Measurements from ENCODE around the gene TUB.

TUB gene

DNA sequence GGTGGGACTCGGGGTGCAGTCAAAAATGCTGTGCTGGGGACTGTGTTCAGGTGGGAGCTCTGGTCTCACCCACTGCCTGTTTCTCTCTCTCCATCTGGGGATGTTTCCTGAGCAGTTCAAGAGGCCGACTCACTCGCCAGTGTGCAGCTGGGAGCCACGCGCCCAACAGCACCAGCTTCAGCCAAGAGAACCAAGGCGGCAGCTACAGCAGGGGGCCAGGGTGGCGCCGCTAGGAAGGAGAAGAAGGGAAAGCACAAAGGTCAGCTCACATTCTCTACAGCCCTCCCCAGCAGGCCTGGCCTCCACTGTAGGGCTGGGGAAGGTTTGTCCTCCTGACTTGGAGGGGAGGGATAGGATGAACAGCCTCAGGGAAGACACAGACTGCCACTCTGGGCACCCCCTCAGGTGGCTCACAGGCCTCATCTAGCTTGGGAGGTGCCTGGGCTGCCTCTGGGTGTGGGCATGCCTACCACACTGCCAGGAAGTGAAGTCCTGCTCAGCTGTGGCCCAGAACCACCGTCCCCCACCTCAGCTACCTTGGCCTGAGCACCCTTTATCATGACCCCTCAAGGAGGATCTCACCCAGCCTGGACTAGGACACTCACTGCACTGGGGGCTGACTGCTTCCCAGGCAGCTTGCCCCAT is 13.0 kb downstream of the TUB start:
- ATAC-seq (ENCODE audit: low read depth) (no peak), DNase-seq (ENCODE audit: low spot score) (no peak)
- H3K27ac ChIP-seq (ENCODE audit: poor library complexity, severe bottlenecking) = no peak overlapping the region
- TF ChIP-seq, protein P1, sequence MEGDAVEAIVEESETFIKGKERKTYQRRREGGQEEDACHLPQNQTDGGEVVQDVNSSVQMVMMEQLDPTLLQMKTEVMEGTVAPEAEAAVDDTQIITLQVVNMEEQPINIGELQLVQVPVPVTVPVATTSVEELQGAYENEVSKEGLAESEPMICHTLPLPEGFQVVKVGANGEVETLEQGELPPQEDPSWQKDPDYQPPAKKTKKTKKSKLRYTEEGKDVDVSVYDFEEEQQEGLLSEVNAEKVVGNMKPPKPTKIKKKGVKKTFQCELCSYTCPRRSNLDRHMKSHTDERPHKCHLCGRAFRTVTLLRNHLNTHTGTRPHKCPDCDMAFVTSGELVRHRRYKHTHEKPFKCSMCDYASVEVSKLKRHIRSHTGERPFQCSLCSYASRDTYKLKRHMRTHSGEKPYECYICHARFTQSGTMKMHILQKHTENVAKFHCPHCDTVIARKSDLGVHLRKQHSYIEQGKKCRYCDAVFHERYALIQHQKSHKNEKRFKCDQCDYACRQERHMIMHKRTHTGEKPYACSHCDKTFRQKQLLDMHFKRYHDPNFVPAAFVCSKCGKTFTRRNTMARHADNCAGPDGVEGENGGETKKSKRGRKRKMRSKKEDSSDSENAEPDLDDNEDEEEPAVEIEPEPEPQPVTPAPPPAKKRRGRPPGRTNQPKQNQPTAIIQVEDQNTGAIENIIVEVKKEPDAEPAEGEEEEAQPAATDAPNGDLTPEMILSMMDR (IDR thresholded peaks at IDR 0.05; ENCODE audit: poor library complexity, severe bottlenecking) = no peak
- no peaks in the 10 kb centered on the region for H3K27me3 ChIP-seq (ENCODE audit: insufficient read depth, poor library complexity, severe bottlenecking)
- no peaks in the 10 kb centered on the region for H3K4me1 ChIP-seq (ENCODE audit: insufficient read depth, poor library complexity, severe bottlenecking)
- no peak overlapping the region for H3K4me3 ChIP-seq (ENCODE audit: severe bottlenecking)
- no peaks in the 10 kb centered on the region for H3K9me3 ChIP-seq (ENCODE audit: severe bottlenecking)
- H3K36me3 ChIP-seq (ENCODE audit: low read depth) = peaks cover 5% of the 10 kb centered on the region

DNA sequence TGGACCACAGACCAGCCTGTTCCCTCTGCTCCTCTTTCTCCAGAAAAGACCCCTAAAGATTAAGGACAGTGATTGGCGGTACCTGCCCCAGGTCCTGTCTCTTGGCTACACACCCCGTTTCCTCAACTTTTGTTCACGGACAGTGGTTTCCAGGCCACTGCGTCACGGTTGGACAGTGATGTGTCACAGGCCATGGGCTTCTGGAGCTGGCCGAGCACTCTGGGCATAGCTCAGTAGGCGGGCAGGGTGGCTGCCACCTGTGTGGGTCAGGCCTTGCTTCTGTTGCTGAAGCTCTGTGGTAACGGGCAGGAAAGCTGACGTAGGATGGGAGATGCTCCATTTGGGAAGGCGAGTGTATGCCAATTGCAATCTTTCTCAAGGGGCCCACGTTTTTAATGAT is 13.6 kb downstream of the TUB start:
- H3K4me3 ChIP-seq (ENCODE audit: severe bottlenecking) = no peak overlapping the region
- TF ChIP-seq, protein P1 (IDR thresholded peaks at IDR 0.05; ENCODE audit: poor library complexity, severe bottlenecking) = no peak
- H3K27ac ChIP-seq (ENCODE audit: poor library complexity, severe bottlenecking) = no peak overlapping the region
- no peaks in the 10 kb centered on the region for H3K4me1 ChIP-seq (ENCODE audit: insufficient read depth, poor library complexity, severe bottlenecking)
- H3K27me3 ChIP-seq (ENCODE audit: insufficient read depth, poor library complexity, severe bottlenecking) = no peaks in the 10 kb centered on the region
- peak; percentile 47 for DNase-seq (ENCODE audit: low spot score)
- no peaks in the 10 kb centered on the region for H3K9me3 ChIP-seq (ENCODE audit: severe bottlenecking)
- ATAC-seq (ENCODE audit: low read depth) = no peak
- peaks cover 7% of the 10 kb centered on the region for H3K36me3 ChIP-seq (ENCODE audit: low read depth)

DNA sequence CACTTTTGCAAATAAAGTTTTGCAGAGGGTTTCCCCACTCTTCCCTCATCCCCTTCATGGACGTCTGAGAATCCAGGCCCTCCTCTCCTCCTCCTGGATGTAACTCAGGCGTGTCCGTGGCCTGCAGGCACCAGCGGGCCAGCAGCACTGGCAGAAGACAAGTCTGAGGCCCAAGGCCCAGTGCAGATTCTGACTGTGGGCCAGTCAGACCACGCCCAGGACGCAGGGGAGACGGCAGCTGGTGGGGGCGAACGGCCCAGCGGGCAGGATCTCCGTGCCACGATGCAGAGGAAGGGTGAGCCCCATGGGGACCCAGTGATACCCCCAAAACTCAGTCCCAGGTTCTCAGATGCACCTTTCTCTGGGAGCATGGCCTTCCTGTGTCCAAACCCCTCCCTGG is 14.4 kb downstream of the TUB start:
- DNase-seq (ENCODE audit: low spot score) (no peak), ATAC-seq (ENCODE audit: low read depth) (no peak)
- Histone ChIP-seq H3K4me3 (ENCODE audit: severe bottlenecking) (no peak overlapping the region), H3K27ac (ENCODE audit: poor library complexity, severe bottlenecking) (no peak overlapping the region), H3K9me3 (ENCODE audit: severe bottlenecking) (no peaks in the 10 kb centered on the region), H3K27me3 (ENCODE audit: insufficient read depth, poor library complexity, severe bottlenecking) (no peaks in the 10 kb centered on the region), H3K36me3 (ENCODE audit: low read depth) (peaks cover 7% of the 10 kb centered on the region), H3K4me1 (ENCODE audit: insufficient read depth, poor library complexity, severe bottlenecking) (no peaks in the 10 kb centered on the region)
- TF ChIP-seq, protein P1 (IDR thresholded peaks at IDR 0.05; ENCODE audit: poor library complexity, severe bottlenecking) = no peak

DNA sequence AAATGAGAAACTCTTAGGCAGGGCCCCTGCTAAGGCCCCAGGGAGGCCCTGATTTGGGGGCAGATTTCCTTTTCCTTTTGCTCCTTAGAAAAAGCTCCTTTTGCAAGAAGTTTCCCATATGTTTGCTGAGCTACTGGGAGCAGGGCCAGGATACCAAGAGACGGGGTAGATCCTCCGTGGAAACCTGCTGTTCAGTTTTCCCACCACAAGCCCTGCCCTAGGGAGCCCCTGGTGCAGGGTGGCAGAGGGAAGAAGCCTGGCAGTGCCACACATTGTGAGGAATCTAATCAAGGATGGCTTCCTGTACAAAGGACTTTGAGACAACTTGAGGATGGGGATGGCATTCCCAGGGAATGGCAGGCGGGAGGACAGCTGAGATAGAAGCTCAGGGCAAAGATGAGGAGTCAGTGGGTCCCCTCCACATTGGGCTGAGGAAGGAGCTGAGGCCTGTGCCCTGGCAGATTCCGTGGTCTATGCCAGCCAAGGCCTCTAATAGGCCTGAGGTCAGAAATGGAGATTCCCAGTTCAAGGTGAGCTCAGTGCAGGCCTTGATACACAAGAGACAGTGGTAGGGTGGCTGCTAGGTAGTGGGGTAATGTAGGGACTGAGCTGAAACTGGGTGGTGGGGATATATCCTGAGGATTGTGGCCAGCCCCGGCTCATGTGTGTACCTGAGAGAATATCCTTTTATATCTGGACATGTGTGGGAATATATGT is 15.0 kb downstream of the TUB start:
- Histone ChIP-seq H3K27me3 (ENCODE audit: insufficient read depth, poor library complexity, severe bottlenecking) (no peaks in the 10 kb centered on the region), H3K4me3 (ENCODE audit: severe bottlenecking) (no peak overlapping the region), H3K27ac (ENCODE audit: poor library complexity, severe bottlenecking) (no peak overlapping the region), H3K4me1 (ENCODE audit: insufficient read depth, poor library complexity, severe bottlenecking) (no peaks in the 10 kb centered on the region), H3K36me3 (ENCODE audit: low read depth) (peaks cover 7% of the 10 kb centered on the region), H3K9me3 (ENCODE audit: severe bottlenecking) (no peaks in the 10 kb centered on the region)
- TF ChIP-seq, protein P1 (IDR thresholded peaks at IDR 0.05; ENCODE audit: poor library complexity, severe bottlenecking) = no peak
- no peak for DNase-seq (ENCODE audit: low spot score)
- no peak for ATAC-seq (ENCODE audit: low read depth)

DNA sequence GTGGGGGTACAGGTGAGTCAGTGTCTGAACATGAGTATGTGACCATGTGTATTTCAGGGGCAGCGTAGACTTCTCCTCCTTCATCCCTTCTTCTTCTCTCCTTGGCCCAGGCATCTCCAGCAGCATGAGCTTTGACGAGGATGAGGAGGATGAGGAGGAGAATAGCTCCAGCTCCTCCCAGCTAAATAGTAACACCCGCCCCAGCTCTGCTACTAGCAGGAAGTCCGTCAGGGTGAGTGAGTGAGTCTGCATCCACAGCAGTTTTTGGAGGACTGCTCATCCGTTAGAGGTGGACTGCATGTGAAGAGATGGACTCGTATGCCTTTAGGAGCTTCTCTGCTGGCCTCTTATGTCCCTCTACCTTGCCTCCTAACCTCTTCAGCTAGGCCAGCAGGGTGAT is 15.6 kb downstream of the TUB start:
- Histone ChIP-seq H3K27ac (ENCODE audit: poor library complexity, severe bottlenecking) (no peak overlapping the region), H3K4me3 (ENCODE audit: severe bottlenecking) (no peak overlapping the region), H3K9me3 (ENCODE audit: severe bottlenecking) (no peaks in the 10 kb centered on the region), H3K36me3 (ENCODE audit: low read depth) (peaks cover 11% of the 10 kb centered on the region), H3K27me3 (ENCODE audit: insufficient read depth, poor library complexity, severe bottlenecking) (no peaks in the 10 kb centered on the region), H3K4me1 (ENCODE audit: insufficient read depth, poor library complexity, severe bottlenecking) (no peaks in the 10 kb centered on the region)
- ATAC-seq (ENCODE audit: low read depth) (no peak), DNase-seq (ENCODE audit: low spot score) (no peak)
- TF ChIP-seq, protein P1 (IDR thresholded peaks at IDR 0.05; ENCODE audit: poor library complexity, severe bottlenecking) = no peak

Measured in RWPE2 (cell line).